Transverse colon (tissue), 3 donors: Measurements from ENCODE around the gene SDK2.

Experiments used
- POLR2A ChIP-seq: fragments of 450-650 bp; IDR thresholded peaks from one replicate; pipeline ENCODE4 v1.6.1; 2016; ENCODE audit warnings: antibody characterized with exemption, mild to moderate bottlenecking, moderate library complexity
- TF ChIP-seq, protein P1 (sequence below), 5 experiments: fragments of 200-600 bp in 3 of 5; fragments of 450-650 bp in 2 of 5; sonication (generic) in 3 of 5; IDR thresholded peaks; 1 replicate in 2 of 5; 2 replicates in 3 of 5; pipeline ENCODE4 v1.5.1; 2016 to 2017; ENCODE audit warnings: antibody characterized with exemption in 5 of 5, inconsistent platforms in 3 of 5, mild to moderate bottlenecking in 2 of 5, moderate library complexity in 1 of 5

DNA sequence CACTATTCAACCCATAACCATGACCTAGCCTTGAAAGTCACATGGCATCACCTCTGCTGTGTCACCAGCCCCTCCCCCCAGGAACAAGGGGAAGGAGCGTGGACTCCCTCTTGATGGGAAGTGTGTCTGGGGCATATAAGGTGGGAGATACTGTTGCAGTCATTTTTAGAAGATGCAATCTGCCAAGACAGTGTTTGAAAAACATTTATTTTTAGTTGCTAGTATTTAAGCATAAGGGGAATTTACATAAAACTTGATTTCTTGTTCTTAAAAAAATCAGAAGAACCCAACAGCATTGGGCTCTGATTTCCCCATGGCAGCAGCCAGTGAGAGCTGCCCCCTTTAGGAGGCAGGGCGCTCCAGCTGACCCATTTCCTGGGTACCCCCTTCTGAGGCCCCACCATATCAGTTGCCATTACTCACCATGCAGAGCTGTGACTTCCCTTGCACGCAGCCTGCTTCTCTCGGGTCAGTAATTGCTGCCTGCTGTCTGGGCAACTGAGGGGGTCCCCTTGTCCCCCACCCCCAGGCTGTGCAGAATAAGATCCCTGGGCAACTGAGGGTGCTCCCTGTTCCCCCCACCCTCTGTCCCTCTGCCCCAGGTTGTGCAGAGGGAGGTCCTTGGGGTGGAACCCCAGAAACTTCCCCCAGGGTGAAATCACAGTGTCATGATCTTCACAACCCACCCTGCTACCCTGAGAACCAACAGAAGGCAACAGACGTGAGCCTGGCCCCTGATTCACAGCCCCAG, 320.7 kb downstream of the SDK2 start:
- TF ChIP-seq, protein P1, sequence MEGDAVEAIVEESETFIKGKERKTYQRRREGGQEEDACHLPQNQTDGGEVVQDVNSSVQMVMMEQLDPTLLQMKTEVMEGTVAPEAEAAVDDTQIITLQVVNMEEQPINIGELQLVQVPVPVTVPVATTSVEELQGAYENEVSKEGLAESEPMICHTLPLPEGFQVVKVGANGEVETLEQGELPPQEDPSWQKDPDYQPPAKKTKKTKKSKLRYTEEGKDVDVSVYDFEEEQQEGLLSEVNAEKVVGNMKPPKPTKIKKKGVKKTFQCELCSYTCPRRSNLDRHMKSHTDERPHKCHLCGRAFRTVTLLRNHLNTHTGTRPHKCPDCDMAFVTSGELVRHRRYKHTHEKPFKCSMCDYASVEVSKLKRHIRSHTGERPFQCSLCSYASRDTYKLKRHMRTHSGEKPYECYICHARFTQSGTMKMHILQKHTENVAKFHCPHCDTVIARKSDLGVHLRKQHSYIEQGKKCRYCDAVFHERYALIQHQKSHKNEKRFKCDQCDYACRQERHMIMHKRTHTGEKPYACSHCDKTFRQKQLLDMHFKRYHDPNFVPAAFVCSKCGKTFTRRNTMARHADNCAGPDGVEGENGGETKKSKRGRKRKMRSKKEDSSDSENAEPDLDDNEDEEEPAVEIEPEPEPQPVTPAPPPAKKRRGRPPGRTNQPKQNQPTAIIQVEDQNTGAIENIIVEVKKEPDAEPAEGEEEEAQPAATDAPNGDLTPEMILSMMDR (IDR thresholded peaks at IDR 0.05), result no peak
- TF ChIP-seq POLR2A, result no peak
